Activated T-helper 9 cell treated with anti-CD3 and anti-CD28 coated beads, Interleukin-2, amount 50 U/mL, for 16 hours (primary cell): ENCODE results near the gene HJURP.

ENCODE experiments used
- DNase-seq: peaks from one replicate; pipeline ENCODE4 v3.0.0-alpha.2; 2020; ENCODE audit warnings: low read depth

The HJURP gene

GRCh38 chr2:233814056-233814835, 40.1 kb downstream of the HJURP start:
- DNase-seq = no peak

DNA sequence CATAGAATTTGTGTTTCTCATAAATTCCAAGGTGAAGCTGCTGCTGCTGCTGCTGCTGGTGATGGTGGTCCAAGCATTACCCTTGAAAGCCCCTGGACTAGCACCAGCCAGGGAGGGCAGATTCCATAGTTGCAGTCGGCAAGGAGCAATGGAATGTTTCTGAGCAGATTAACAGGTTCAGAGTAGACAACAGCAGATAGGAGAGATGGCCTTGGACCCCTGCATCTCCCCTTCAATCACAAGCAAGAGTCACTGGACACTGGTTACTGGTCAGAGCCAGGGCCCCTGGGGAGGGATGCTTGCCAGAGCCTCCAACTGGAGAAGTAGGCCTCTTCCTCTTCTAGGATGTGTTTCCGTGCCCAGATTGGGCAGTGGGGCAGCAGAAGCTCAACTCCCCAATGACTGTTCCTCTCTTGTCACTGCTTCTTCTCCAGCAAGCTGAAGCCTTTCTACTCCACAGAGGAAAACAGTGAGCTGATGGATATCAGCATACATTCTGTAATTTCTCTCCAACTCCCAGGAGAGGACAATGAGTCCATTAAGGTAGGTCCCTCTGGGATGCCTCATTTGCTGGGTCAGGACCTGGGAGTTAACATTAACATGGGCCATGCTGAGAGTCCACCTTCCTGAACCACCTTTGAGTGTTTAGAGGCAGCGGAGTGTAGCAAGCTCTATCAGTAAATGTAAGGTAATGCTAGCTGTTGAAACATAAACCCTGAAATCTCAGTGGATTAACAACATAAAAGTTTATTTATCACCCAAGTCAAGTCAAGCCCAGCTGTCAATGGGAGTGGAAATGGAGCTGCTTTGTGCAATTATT, 40.9 kb downstream of the HJURP start:
- DNase-seq = no peak

DNA sequence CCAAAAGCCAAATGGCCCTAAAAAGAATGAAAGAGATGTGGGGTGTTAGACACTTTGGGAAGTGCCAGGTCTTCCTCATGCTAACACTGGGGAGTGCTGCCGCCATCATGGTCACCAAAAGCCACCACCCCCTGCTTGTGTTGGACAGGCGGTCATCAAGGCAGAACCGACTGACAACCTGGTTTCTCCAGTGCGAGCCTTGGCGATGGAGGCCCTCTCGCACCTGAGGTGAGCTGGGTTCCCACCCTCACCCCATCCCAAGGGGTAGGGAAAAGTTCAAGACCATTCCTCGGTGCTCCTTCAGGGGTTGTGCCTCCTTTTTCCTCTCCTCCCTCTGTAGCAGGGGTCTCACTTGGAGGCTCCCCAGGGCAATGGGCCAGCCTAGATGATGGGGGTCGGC, 42.6 kb downstream of the HJURP start:
- no peak for DNase-seq

- DNase-seq = no peak
These were observed 43.2 kb downstream of the HJURP start for GRCh38 chr2:233811087-233811486.

DNA sequence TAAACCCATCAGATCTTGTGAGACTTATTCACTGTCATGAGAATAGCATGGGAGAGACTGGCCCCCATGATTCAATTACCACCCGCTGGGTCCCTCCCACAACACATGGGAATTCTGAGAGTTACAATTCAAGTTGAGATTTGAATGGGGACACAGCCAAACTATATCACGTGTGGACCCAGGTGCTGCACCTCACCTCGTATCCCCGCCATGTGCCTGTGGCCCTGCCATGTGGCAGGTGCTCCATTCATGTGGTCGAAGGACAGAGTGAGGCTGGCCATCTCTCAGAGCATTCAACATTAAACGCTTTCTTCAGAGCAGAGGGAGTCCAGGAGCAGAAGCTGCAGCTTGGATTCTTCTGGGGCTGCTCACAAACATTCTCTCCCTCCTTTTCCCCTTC, 44.0 kb downstream of the HJURP start:
- no peak for DNase-seq

GRCh38 chr2:233807966-233808935, 46.1 kb downstream of the HJURP start:
- DNase-seq = no peak

DNA sequence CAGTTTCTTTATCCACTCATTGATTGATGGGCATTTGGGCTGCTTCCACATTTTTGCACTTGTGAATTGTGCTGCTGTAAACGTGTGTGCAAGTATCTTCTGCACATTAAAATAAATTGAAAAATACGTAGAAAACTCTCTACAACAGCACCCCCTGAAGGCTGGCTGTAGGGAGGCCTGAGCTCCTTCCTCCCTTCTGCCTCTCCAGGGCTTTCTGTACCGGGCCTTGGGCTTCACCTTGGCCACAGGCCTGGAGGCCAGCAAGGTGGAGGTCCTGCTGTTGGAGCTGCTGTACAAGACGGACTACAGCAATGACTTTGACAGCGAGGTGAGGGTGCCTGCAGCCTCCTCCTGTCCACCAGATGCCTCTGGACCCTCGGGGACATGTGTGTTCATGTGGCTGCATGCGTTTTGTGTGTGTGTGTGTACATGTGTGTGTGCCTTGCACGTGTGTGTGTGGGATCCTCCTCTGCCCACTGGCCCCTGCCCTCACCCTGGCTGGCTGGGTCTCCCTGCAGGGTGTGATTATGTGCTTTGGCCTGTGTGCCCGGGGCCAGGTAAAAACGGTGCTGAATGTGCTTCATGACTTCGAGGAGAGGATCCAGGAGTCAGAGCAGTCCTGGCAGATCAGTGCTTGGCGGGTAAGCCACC, 47.0 kb downstream of the HJURP start:
- DNase-seq = no peak

- DNase-seq = no peak
These were observed 50.3 kb downstream of the HJURP start for GRCh38 chr2:233803994-233804393.

DNA sequence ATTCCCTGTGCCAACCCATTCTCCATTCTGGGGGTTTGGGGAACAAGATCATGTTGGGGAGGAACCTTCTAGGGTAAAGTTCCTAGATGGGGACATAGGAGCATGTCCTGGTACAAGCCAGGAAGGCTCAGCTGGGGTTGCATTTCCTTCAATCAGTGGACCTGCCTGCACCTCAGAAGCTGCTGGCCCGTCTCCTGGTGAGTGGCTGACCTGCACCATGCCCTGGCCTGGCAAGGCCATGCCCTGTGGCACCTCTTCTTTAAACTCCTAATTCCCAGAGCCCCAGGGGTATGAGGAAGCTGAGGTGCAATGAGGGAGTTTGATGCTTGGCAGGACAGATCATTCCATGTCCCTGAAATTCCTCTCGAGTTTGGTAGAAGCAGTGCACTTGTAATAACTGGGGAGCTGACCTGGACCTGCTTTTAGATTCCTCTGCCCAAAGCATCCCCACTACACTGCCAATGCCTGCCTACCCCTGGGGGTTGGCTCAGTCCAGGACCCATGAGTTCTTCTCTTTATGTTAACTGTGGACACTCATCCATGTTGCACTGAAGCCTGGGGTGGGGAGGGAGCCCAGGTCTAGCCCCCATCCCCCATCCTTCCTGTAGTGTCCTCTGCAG, 50.9 kb downstream of the HJURP start:
- DNase-seq = no peak

- no peak for DNase-seq
These were observed 52.1 kb downstream of the HJURP start for GRCh38 chr2:233802132-233802815.

- DNase-seq = no peak
These were observed 52.8 kb downstream of the HJURP start for GRCh38 chr2:233801357-233802131.

GRCh38 chr2:233800208-233800607, 54.1 kb downstream of the HJURP start:
- no peak for DNase-seq

- DNase-seq = no peak
These were observed 54.6 kb downstream of the HJURP start for GRCh38 chr2:233799716-233800115.

DNA sequence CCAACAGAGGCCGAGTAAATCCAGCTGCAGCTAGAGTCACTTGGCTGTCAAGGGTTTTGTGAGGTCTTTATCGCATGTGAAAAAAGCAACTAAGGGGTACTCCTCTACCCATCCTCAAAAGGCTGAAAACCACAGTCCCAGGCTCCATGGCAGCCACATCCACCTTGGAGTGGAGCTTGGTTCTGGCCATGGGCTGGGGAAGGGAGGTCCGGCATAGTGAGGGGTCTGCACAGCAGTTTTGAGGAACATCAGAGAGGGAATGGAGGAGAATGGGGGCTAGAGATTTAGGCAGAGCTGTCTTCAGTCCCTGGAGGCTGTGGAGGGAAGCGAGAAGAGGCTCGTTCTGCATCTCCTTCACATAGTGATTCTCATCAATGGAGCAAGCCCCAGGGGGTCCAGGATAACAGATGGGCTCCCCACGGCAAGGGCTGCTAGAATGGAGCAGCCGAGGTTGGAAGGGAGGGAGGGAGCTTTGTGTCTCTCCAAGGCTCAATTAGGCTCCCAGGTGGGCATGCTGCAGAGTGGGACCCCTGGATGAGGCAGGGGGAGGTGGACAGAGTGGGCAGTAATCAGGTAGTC, 55.2 kb downstream of the HJURP start:
- no peak for DNase-seq

DNA sequence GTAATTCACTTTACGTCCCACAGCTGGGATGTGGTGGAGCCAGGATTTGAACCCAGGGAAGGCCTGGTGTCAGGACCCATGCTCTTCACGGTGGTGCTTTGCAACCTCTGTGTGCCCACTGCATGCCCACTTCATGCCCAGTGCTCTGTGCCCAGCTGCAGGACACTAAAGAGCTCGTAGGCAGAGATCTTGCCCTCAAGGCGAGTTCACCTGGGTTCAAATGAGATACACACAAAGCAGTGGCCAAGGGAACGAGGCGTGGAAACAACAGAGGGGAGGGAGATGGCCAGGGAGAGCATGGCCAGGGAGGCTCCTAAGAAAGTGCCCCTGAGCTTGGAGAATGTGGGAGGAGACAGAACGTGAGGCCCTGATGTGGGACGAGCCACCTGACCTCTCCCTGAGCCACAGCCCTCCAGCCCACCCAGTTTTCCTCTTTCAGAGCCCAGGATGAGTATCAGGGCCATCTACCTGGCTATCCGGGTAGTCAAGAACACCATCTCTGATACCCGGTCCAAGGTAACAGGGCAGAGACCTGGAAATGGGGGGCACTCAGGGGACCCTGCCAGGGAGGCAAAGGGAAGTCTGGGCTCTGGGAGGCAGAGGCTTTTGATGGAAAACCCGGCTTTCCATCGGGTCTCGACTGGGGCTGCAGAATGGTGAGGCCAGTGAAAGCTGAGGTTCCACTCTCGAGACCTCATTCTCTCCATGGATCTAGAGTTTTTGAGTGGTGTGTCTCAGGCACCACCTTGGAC, 55.8 kb downstream of the HJURP start:
- no peak for DNase-seq

DNA sequence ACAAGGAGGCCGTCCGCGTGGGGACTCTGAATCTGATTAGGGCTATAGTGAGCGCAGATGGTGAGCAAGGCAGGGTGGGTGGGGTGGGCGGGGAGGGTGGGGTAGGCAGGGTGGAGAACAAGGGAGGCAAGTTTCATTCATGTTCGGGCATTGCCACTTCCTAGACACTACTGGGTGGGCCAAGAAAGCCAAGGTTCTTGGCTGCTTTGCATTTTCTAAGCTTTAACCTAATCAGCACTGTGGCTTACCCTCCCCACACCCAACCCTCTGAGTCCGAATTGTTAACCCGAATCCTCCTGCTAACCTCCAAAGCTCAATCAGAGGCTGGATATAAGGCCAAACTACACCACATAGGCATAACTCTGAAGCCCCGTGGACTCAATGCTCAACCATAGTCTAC, 58.1 kb downstream of the HJURP start:
- DNase-seq = no peak

- no peak for DNase-seq
These were observed 58.6 kb downstream of the HJURP start for GRCh38 chr2:233795735-233796171.

DNA sequence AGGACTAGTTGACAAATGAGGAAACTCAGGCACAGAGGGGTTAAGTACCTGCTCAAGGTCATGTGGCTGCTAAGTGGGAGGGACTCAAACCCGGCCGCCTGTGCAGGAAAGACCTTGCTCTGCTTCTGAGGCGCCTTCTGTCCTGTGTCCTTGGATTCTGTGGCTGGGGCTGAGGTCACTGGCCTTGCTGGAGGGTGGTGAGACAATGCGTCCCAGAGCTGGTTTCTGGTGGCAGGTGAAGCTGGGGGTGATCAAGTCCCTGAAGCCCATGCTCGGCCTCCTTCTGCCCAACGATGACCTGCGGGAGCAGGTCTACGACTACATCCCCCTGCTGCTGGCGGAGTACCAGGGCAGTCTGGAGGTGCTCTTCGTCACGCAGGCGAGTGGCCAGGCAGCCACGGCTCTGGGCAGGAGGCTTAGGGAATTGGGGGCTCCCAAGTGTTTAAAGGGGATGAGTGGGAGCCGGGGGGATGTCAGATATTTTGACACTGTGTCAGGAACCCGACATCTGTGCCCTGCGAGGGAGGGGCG, 60.1 kb downstream of the HJURP start:
- DNase-seq = no peak
